ENCODE results near the gene ABCB9. TPM values are rescaled to one million over a fixed set of nuclear protein-coding genes. Genes with fewer than 3 reads are reported as not detected.
"Not testable (repeated sequence)": the region's sequence is repeated elsewhere in the genome, so short reads cannot be mapped to it uniquely, and the experiment has no call there.

ABCB9 gene
- total RNA-seq, 1 donor from 2014 or later: 3.7 TPM

GRCh38 chr12:122942637-122943036, 23.6 kb downstream of the ABCB9 start:
- no peak for DNase-seq
- no peaks in the 10 kb centered on the region for H3K36me3 Mint-ChIP-seq (ENCODE audit: low read depth)
- H3K27me3 Mint-ChIP-seq: peaks cover 2% of the 10 kb centered on the region
- peaks cover 28% of the 10 kb centered on the region for H3K4me1 Mint-ChIP-seq
- intact Hi-C loops (cut with micrococcal nuclease): no loop called here
- H3K4me3 Mint-ChIP-seq: no peak overlapping the region
- H3K9me3 Mint-ChIP-seq: no peaks in the 10 kb centered on the region
- H3K27ac Mint-ChIP-seq: no peak overlapping the region

- not testable (repeated sequence) for H3K27me3 Mint-ChIP-seq; H3K36me3 Mint-ChIP-seq (ENCODE audit: low read depth)
Observed at GRCh38 chr12:122941351-122941750, 24.9 kb downstream of the ABCB9 start.

GRCh38 chr12:122939125-122939524, 27.1 kb downstream of the ABCB9 start:
- Mint-ChIP-seq H3K4me3 (no peak overlapping the region), H3K4me1 (peaks cover 11% of the 10 kb centered on the region), H3K27me3 (no peaks in the 10 kb centered on the region), H3K9me3 (no peaks in the 10 kb centered on the region), H3K36me3 (ENCODE audit: low read depth) (no peaks in the 10 kb centered on the region), H3K27ac (no peak overlapping the region)
- DNase-seq: no peak
- intact Hi-C loops (cut with micrococcal nuclease): no loop called here

More at GRCh38 chr12:122941351-122941750, 24.9 kb downstream of the ABCB9 start:
- H3K9me3 Mint-ChIP-seq; DNase-seq; H3K4me3 Mint-ChIP-seq; H3K27ac Mint-ChIP-seq; intact Hi-C loops (cut with micrococcal nuclease): not testable (repeated sequence)
- peaks cover 17% of the 10 kb centered on the region for H3K4me1 Mint-ChIP-seq

- Mint-ChIP-seq H3K4me3 (no peak overlapping the region), H3K9me3 (no peaks in the 10 kb centered on the region), H3K27ac (no peak overlapping the region), H3K27me3 (no peaks in the 10 kb centered on the region), H3K4me1 (peaks cover 3% of the 10 kb centered on the region), H3K36me3 (ENCODE audit: low read depth) (no peaks in the 10 kb centered on the region)
- no peak for DNase-seq
- intact Hi-C loops (cut with micrococcal nuclease): no loop called here
Observed at GRCh38 chr12:122937622-122938091, 28.6 kb downstream of the ABCB9 start.

- DNase-seq: no peak
- no peaks in the 10 kb centered on the region for H3K36me3 Mint-ChIP-seq (ENCODE audit: low read depth)
- H3K27me3 Mint-ChIP-seq: no peaks in the 10 kb centered on the region
- H3K4me3 Mint-ChIP-seq: no peak overlapping the region
- H3K27ac Mint-ChIP-seq: no peak overlapping the region
- intact Hi-C loops (cut with micrococcal nuclease): no loop called here
- no peaks in the 10 kb centered on the region for H3K9me3 Mint-ChIP-seq
- H3K4me1 Mint-ChIP-seq: peaks cover 2% of the 10 kb centered on the region
Observed at GRCh38 chr12:122935318-122935717, 30.9 kb downstream of the ABCB9 start.

GRCh38 chr12:122934722-122935121, 31.5 kb downstream of the ABCB9 start:
- H3K27ac Mint-ChIP-seq: no peak overlapping the region
- no peak for DNase-seq
- no peak overlapping the region for H3K4me3 Mint-ChIP-seq
- no peaks in the 10 kb centered on the region for H3K9me3 Mint-ChIP-seq
- H3K36me3 Mint-ChIP-seq (ENCODE audit: low read depth): no peaks in the 10 kb centered on the region
- intact Hi-C loops (cut with micrococcal nuclease): no loop called here
- no peaks in the 10 kb centered on the region for H3K27me3 Mint-ChIP-seq
- peaks cover 2% of the 10 kb centered on the region for H3K4me1 Mint-ChIP-seq

GRCh38 chr12:122932207-122932606, 34.1 kb downstream of the ABCB9 start:
- H3K36me3 Mint-ChIP-seq (ENCODE audit: low read depth): no peaks in the 10 kb centered on the region
- H3K4me1 Mint-ChIP-seq: no peaks in the 10 kb centered on the region
- no peaks in the 10 kb centered on the region for H3K9me3 Mint-ChIP-seq
- no peaks in the 10 kb centered on the region for H3K27me3 Mint-ChIP-seq
- no peak overlapping the region for H3K27ac Mint-ChIP-seq
- H3K4me3 Mint-ChIP-seq: no peak overlapping the region
- no peak for DNase-seq
- intact Hi-C loops (cut with micrococcal nuclease): no loop called here

- no peak for DNase-seq
- intact Hi-C loops (cut with micrococcal nuclease): no loop called here
- Mint-ChIP-seq H3K27ac (no peak overlapping the region), H3K27me3 (peaks cover 1% of the 10 kb centered on the region), H3K9me3 (no peaks in the 10 kb centered on the region), H3K36me3 (ENCODE audit: low read depth) (no peaks in the 10 kb centered on the region), H3K4me1 (no peaks in the 10 kb centered on the region), H3K4me3 (no peak overlapping the region)
Observed at GRCh38 chr12:122929812-122930211, 36.5 kb downstream of the ABCB9 start.

GRCh38 chr12:122929148-122929538, 37.1 kb downstream of the ABCB9 start:
- intact Hi-C loops (cut with micrococcal nuclease): no loop called here
- Mint-ChIP-seq H3K9me3 (no peaks in the 10 kb centered on the region), H3K36me3 (ENCODE audit: low read depth) (no peaks in the 10 kb centered on the region), H3K4me1 (no peaks in the 10 kb centered on the region), H3K4me3 (no peak overlapping the region), H3K27ac (no peak overlapping the region), H3K27me3 (peaks cover 1% of the 10 kb centered on the region)
- no peak for DNase-seq

- Mint-ChIP-seq H3K4me3 (no peak overlapping the region), H3K36me3 (ENCODE audit: low read depth) (no peaks in the 10 kb centered on the region), H3K4me1 (no peaks in the 10 kb centered on the region), H3K27ac (no peak overlapping the region), H3K9me3 (no peaks in the 10 kb centered on the region), H3K27me3 (peaks cover 1% of the 10 kb centered on the region)
- intact Hi-C loops (cut with micrococcal nuclease): no loop called here
- DNase-seq: no peak
Observed at GRCh38 chr12:122928404-122929147, 37.7 kb downstream of the ABCB9 start.

GRCh38 chr12:122927756-122928403, 38.4 kb downstream of the ABCB9 start:
- Mint-ChIP-seq H3K36me3 (ENCODE audit: low read depth) (no peaks in the 10 kb centered on the region), H3K9me3 (no peaks in the 10 kb centered on the region), H3K4me1 (no peaks in the 10 kb centered on the region), H3K27ac (no peak overlapping the region), H3K4me3 (no peak overlapping the region), H3K27me3 (peaks cover 1% of the 10 kb centered on the region)
- intact Hi-C loops (cut with micrococcal nuclease): no loop called here
- no peak for DNase-seq

- intact Hi-C loops (cut with micrococcal nuclease): no loop called here
- Mint-ChIP-seq H3K27me3 (peaks cover 5% of the 10 kb centered on the region), H3K27ac (no peak overlapping the region), H3K36me3 (ENCODE audit: low read depth) (no peaks in the 10 kb centered on the region), H3K9me3 (no peaks in the 10 kb centered on the region), H3K4me3 (no peak overlapping the region), H3K4me1 (peaks cover 4% of the 10 kb centered on the region)
- DNase-seq: no peak
Observed at GRCh38 chr12:122921917-122922316, 44.3 kb downstream of the ABCB9 start.

GRCh38 chr12:122920687-122921086, 45.6 kb downstream of the ABCB9 start:
- intact Hi-C loops (cut with micrococcal nuclease): no loop called here
- DNase-seq: no peak
- peaks cover 6% of the 10 kb centered on the region for H3K4me1 Mint-ChIP-seq
- no peaks in the 10 kb centered on the region for H3K9me3 Mint-ChIP-seq
- H3K27ac Mint-ChIP-seq: no peak overlapping the region
- no peaks in the 10 kb centered on the region for H3K36me3 Mint-ChIP-seq (ENCODE audit: low read depth)
- H3K27me3 Mint-ChIP-seq: peaks cover 3% of the 10 kb centered on the region
- no peak overlapping the region for H3K4me3 Mint-ChIP-seq

GRCh38 chr12:122918827-122919226, 47.4 kb downstream of the ABCB9 start:
- DNase-seq: no peak
- intact Hi-C loops (cut with micrococcal nuclease): no loop called here

More at GRCh38 chr12:122918827-122919226, 47.4 kb downstream of the ABCB9 start:
- H3K36me3 Mint-ChIP-seq (ENCODE audit: low read depth): no peaks in the 10 kb centered on the region
- no peak overlapping the region for H3K4me3 Mint-ChIP-seq
- peaks cover 6% of the 10 kb centered on the region for H3K27me3 Mint-ChIP-seq
- peaks cover 6% of the 10 kb centered on the region for H3K4me1 Mint-ChIP-seq
- H3K9me3 Mint-ChIP-seq: peaks cover 3% of the 10 kb centered on the region
- H3K27ac Mint-ChIP-seq: no peak overlapping the region

All from activated CD4-positive, alpha-beta T cell treated with anti-CD3 and anti-CD28 coated beads, Interleukin-2, amount 10 ng/mL, durations not matched to agents 24 days and 14 days (primary cell).